HepG2 (cell line): ENCODE results near the gene SLC26A4. TPM values are rescaled to one million over a fixed set of nuclear protein-coding genes. Genes with fewer than 3 reads are reported as not detected.

ENCODE experiments used
- AKNA ChIP-seq: sonication (generic); formaldehyde crosslinking; IDR thresholded peaks from 2 replicates; pipeline ENCODE4 v1.4.0; 2020; ENCODE audit warnings: missing genetic modification reagents, borderline replicate concordance
- ATAD3A ChIP-seq: sonication (generic); formaldehyde crosslinking; IDR thresholded peaks from 2 replicates; pipeline ENCODE4 v1.4.0; 2020; ENCODE audit warnings: missing genetic modification reagents
- ATF1 ChIP-seq: IDR thresholded peaks from 2 replicates; pipeline ENCODE4 v1.6.1; 2016; ENCODE audit warnings: mild to moderate bottlenecking, control low read depth
- ELK4 ChIP-seq: sonication (generic); formaldehyde crosslinking; IDR thresholded peaks from 2 replicates; pipeline ENCODE4 v1.9.0; 2021; ENCODE audit warnings: missing genetic modification reagents, borderline replicate concordance
- HINFP ChIP-seq: sonication (generic); formaldehyde crosslinking; IDR thresholded peaks from 2 replicates; pipeline ENCODE4 v1.4.0; 2020; ENCODE audit warnings: low read depth, mild to moderate bottlenecking, missing genetic modification reagents
- IKZF1 ChIP-seq: fragments of 450-650 bp; IDR thresholded peaks from 2 replicates; pipeline ENCODE4 v1.7.1; 2016
- LBX2 ChIP-seq: sonication (generic); formaldehyde crosslinking; IDR thresholded peaks from 2 replicates; pipeline ENCODE4 v1.5.0; 2020; ENCODE audit warnings: missing genetic modification reagents, mild to moderate bottlenecking, borderline replicate concordance
- NFIC ChIP-seq: IDR thresholded peaks from 2 replicates; pipeline ENCODE4 v1.6.1; 2012; ENCODE audit warnings: mild to moderate bottlenecking, low read length, inconsistent platforms
- SMYD3 ChIP-seq: sonication (generic); formaldehyde crosslinking; IDR thresholded peaks from 2 replicates; pipeline ENCODE4 v1.8.1; 2023; ENCODE audit warnings: mild to moderate bottlenecking, missing genetic modification reagents
- ZKSCAN1 ChIP-seq: fragments of 150-350 bp; IDR thresholded peaks from 2 replicates; pipeline ENCODE4 v1.6.1; 2014; ENCODE audit warnings: low read length
- ZMYM4 ChIP-seq: sonication (generic); formaldehyde crosslinking; IDR thresholded peaks from 2 replicates; pipeline ENCODE4 v1.8.1; 2023; ENCODE audit warnings: mild to moderate bottlenecking, missing genetic modification reagents
- ZNF280B ChIP-seq: sonication (generic); formaldehyde crosslinking; IDR thresholded peaks from 2 replicates; pipeline ENCODE4 v1.5.0; 2020; ENCODE audit warnings: missing genetic modification reagents, mild to moderate bottlenecking, borderline replicate concordance
- ZNF550 ChIP-seq: sonication (generic); formaldehyde crosslinking; IDR thresholded peaks from 2 replicates; pipeline ENCODE4 v1.4.0; 2020; ENCODE audit warnings: mild to moderate bottlenecking, missing genetic modification reagents, borderline replicate concordance
- ZNF616 ChIP-seq: sonication (generic); formaldehyde crosslinking; IDR thresholded peaks from 2 replicates; pipeline ENCODE4 v1.5.0; 2020; ENCODE audit warnings: low read depth, mild to moderate bottlenecking, missing genetic modification reagents
- ZUFSP ChIP-seq: sonication (generic); formaldehyde crosslinking; IDR thresholded peaks from 2 replicates; pipeline ENCODE4 v1.9.0; 2021; ENCODE audit warnings: missing genetic modification reagents, mild to moderate bottlenecking, borderline replicate concordance
- polyA plus RNA-seq, 8 experiments: library from polyadenylated mRNA; depleted of rRNA in 3 of 8; stranded (reverse) in 7 of 8; unstranded in 1 of 8; fragments of >200 nt; fragmentation: Illumina TruSeq in 4 of 8; extraction: Trizol in 4 of 8; gene quantifications; 2 replicates each; pipeline versions ENCODE4 v1.2.1 to v1.2.3, GENCODE V29; 2011 to 2016; ENCODE audit warnings: low read depth in 4 of 8, missing spikeins in 1 of 8, mixed read lengths in 1 of 8; ENCODE audit not compliant: insufficient read depth in 1 of 8
- total RNA-seq, 5 experiments: library from RNA; depleted of rRNA; stranded (reverse); fragments of >200 nt; fragmentation: Illumina TruSeq; extraction: Trizol; gene quantifications; 2 replicates each; pipeline ENCODE4 v1.2.3, GENCODE V29; 2016; ENCODE audit warnings: low read depth in 1 of 5

SLC26A4 gene
- total and polyA plus RNA-seq, 2 of the 13 experiments (the other 11 are each of a cell fraction or from before 2014, with no cell fraction given), result 0.08 to 0.11 TPM

GRCh38 chr7:107743567-107744344 is 83.1 kb downstream of the SLC26A4 start, which contains the start of gene CBLL1 (continued):
- TF ChIP-seq LBX2 (CRISPR knock-in tag), result peak; percentile 73; the same call in 1 of the 2 replicates
- no peak for TF ChIP-seq IKZF1
- TF ChIP-seq ATF1 (CRISPR knock-in tag), result no peak
- no peak for TF ChIP-seq ZNF550
- 0 out of 2 replicates have a peak, but pooled peaks have one; percentile 81 for TF ChIP-seq ZNF280B
- no peak; the same call in 1 of the 2 replicates for TF ChIP-seq SMYD3
- no peak for TF ChIP-seq ATAD3A
- TF ChIP-seq AKNA (CRISPR knock-in tag), result no peak
- peak; percentile 12; the same call in 1 of the 2 replicates for TF ChIP-seq NFIC
- no peak for TF ChIP-seq ZKSCAN1
- peak; percentile 89 for TF ChIP-seq ZMYM4
- TF ChIP-seq HINFP, result peak; percentile 77; the same call in 1 of the 2 replicates
- TF ChIP-seq ZUFSP (CRISPR knock-in tag), result no peak
- peak; percentile 51; the same call in 1 of the 2 replicates for TF ChIP-seq ZNF616 (CRISPR knock-in tag)
- TF ChIP-seq ELK4 (CRISPR knock-in tag), result peak; percentile 88; the same call in 1 of the 2 replicates
